NT2/D1 (cell line): Measurements from ENCODE around the gene NPEPPS.

Experiments used
- SUZ12 ChIP-seq: IDR thresholded peaks from 2 replicates; pipeline ENCODE4 v1.6.1; 2011; ENCODE audit not compliant: insufficient read length, insufficient read depth; ENCODE audit errors: extremely low read depth
- YY1 ChIP-seq: IDR thresholded peaks from 2 replicates; pipeline ENCODE4 v1.6.1; 2011; ENCODE audit not compliant: insufficient read length, insufficient read depth
- ZNF274 ChIP-seq: IDR thresholded peaks from 2 replicates; pipeline ENCODE4 v1.6.1; 2011; ENCODE audit warnings: mild to moderate bottlenecking, low read depth, low read length

DNA sequence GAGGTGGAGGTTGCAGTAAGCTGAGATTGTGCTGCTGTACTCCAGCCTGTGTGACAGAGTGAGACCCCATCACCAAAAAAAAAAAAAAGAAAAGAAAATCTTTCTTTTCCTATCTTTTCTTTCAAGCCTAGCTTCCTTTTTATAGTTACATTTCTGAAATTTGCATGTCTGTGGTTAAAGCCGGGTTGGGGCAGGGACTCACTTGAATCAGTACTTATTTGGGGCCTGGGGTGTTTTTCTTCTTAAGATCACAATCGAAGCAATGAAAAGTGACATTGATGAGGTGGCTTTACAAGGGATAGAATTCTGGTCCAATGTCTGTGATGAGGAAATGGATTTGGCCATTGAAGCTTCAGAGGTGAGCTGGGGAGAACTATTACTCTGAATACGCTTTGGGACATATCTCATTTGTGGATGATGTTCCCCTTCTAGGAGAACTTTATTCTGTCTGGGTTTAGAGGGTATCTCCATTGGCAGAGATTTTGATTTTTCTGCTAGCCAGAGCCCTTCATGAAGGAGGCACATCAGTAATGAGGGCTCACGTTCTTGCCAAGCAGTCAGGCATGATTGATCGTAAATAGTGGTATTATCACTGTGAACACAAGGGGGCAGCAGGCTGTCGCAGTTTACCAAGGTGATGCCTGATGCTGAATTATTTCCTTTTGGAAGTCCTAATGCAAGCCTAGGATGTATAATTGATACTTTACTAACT, 133.2 kb downstream of the NPEPPS start:
- no peak for TF ChIP-seq ZNF274
- TF ChIP-seq YY1 = no peak
- TF ChIP-seq SUZ12 = no peak
